ENCODE results near the gene TMEM94.

GRCh38 chr17:75442168-75443103, 14.0 kb upstream of the TMEM94 start:
- TF ChIP-seq POLR2A (IDR thresholded peaks at IDR 0.05) (no peak), CTCF (IDR thresholded peaks at IDR 0.05) (no peak)
